Left lung (tissue), 14 donors: ENCODE data around the gene TSPO. TPM values are rescaled to one million over a fixed set of nuclear protein-coding genes. Genes with fewer than 3 reads are reported as not detected.
"Not testable (repeated sequence)": the region's sequence is repeated elsewhere in the genome, so short reads cannot be mapped to it uniquely, and the experiment has no call there.

Experiments used
- ATAC-seq: fragments of 200-7000 bp; cut with Tn5 transposase; one replicate; pipeline ENCODE4 v1.9.1; 2020; ENCODE audit warnings: moderate library complexity
- DNase-seq, 4 donors: peaks; one replicate each; pipeline ENCODE4 v3.0.0-alpha.2; 2013 to 2020
- H3K27ac ChIP-seq, 2 donors: fragments of 200-600 bp; sonication (generic) in 1 of 2; one replicate each; pipeline versions ENCODE4 v1.5.0 to v1.8.0; 2020 to 2021
- H3K27me3 ChIP-seq, 2 donors: fragments of 200-600 bp; sonication (generic) in 1 of 2; one replicate each; pipeline versions ENCODE4 v1.5.0 to v1.8.0; 2020 to 2021
- H3K36me3 ChIP-seq, 2 donors: fragments of 200-600 bp; sonication (generic) in 1 of 2; one replicate each; pipeline versions ENCODE4 v1.5.0 to v1.8.0; 2020 to 2021
- H3K4me1 ChIP-seq, 2 donors: fragments of 200-600 bp; one replicate each; pipeline ENCODE4 v1.8.0; 2021
- H3K4me3 ChIP-seq, 2 donors: fragments of 200-600 bp; sonication (generic) in 1 of 2; one replicate each; pipeline versions ENCODE4 v1.5.0 to v1.8.0; 2020 to 2021; ENCODE audit warnings: mild to moderate bottlenecking in 1 of 2
- H3K9me3 ChIP-seq, 2 donors: fragments of 200-600 bp; sonication (generic) in 1 of 2; one replicate each; pipeline versions ENCODE4 v1.5.0 to v1.8.0; 2020 to 2021
- intact Hi-C, 2 donors: fragments of 100-400 bp; cut with DNase I; formaldehyde crosslinking; loops; one replicate each; pipeline versions ENCODE4 v1.11.2 to v1.14.2; 2022
- long read RNA-seq, 12 donors: library from polyadenylated mRNA in 2 of 12; unstranded in 2 of 12; transcript quantifications; one replicate each; pipeline ENCODE4 v2.0.0 and lab custom pipeline, GENCODE V29; 2019 to 2026
- polyA plus RNA-seq, 6 donors: library from polyadenylated mRNA; unstranded; fragments of 120-200 nt; gene quantifications; one replicate each; pipeline ENCODE4 v1.2.1, GENCODE V29; 2013; ENCODE audit not compliant: insufficient read length in 6 of 6
- total RNA-seq, 2 donors: library from RNA; stranded (reverse); fragmentation: NEBNext Ultra II Directional; extraction: Animal tissue kit (Norgen Biotek cat#: 25700); gene quantifications; one replicate each; pipeline ENCODE4 v1.2.1, GENCODE V29; 2021
- TF ChIP-seq, protein P1 (sequence below), 2 donors: fragments of 200-600 bp; sonication (generic) in 1 of 2; IDR thresholded peaks; one replicate each; pipeline versions ENCODE4 v1.5.0 to v1.8.0; 2021; ENCODE audit warnings: antibody characterized with exemption in 2 of 2
- donor health status: DM: no; HTN: yes; CAD: no.
- donor health status: DM: no; HTN: no; CAD: no.

TSPO gene
- total RNA-seq (100 to 1,000 TPM; 195 to 276 TPM), polyA plus RNA-seq (10 to 100 TPM; 29.0 to 54.6 (median 40.4) TPM)
- long read RNA-seq, donor 1, transcript TSPO-202 (4 exons, 881 nt) = major isoform, 100 of 162 reads
- long read RNA-seq, donor 1, partial matches to known transcripts = 61 of 162 reads
- long read RNA-seq, donor 1, other reads (novel, unspliced or antisense) = 0 of 162 reads
- long read RNA-seq, donor 2, transcript TSPO-202 (4 exons, 881 nt) = major isoform, 57 of 121 reads
- long read RNA-seq, donor 2, partial matches to known transcripts = 62 of 121 reads
- long read RNA-seq, donor 2, other reads (novel, unspliced or antisense) = 0 of 121 reads
- long read RNA-seq, donor 3, transcript TSPO-202 (4 exons, 881 nt) = major isoform, 36 of 50 reads
- long read RNA-seq, donor 3, partial matches to known transcripts = 12 of 50 reads
- long read RNA-seq, donor 3, other reads (novel, unspliced or antisense) = 0 of 50 reads
- long read RNA-seq, donor 4, transcript TSPO-203 (4 exons, 1,075 nt) = minor isoform, 14 of 459 reads
- long read RNA-seq, donor 4, transcript TSPO-206 (3 exons, 636 nt) = minor isoform, 15 of 459 reads
- long read RNA-seq, donor 4, transcript TSPO-202 (4 exons, 881 nt) = major isoform, 366 of 459 reads
- long read RNA-seq, donor 4, partial matches to known transcripts = 50 of 459 reads
- long read RNA-seq, donor 4, other reads (novel, unspliced or antisense) = 14 of 459 reads
- long read RNA-seq, donor 5, transcript TSPO-202 (4 exons, 881 nt) = major isoform, 85 of 168 reads
- long read RNA-seq, donor 5, partial matches to known transcripts = 80 of 168 reads
- long read RNA-seq, donor 5, other reads (novel, unspliced or antisense) = 0 of 168 reads
- long read RNA-seq, donor 6, transcript TSPO-202 (4 exons, 881 nt) = major isoform, 70 of 141 reads
- long read RNA-seq, donor 6, partial matches to known transcripts = 68 of 141 reads
- long read RNA-seq, donor 6, other reads (novel, unspliced or antisense) = 0 of 141 reads
- long read RNA-seq, donor 7, transcript TSPO-202 (4 exons, 881 nt) = major isoform, 48 of 94 reads
- long read RNA-seq, donor 7, partial matches to known transcripts = 44 of 94 reads
- long read RNA-seq, donor 7, other reads (novel, unspliced or antisense) = 0 of 94 reads
- long read RNA-seq, donor 8, transcript TSPO-202 (4 exons, 881 nt) = major isoform, 70 of 113 reads
- long read RNA-seq, donor 8, partial matches to known transcripts = 43 of 113 reads
- long read RNA-seq, donor 8, other reads (novel, unspliced or antisense) = 0 of 113 reads
- long read RNA-seq, donor 9, partial matches to known transcripts = 0 of 2 reads
- long read RNA-seq, donor 9, other reads (novel, unspliced or antisense) = 0 of 2 reads
- long read RNA-seq, donor 10, transcript TSPO-202 (4 exons, 881 nt) = major isoform, 512 of 613 reads
- long read RNA-seq, donor 10, transcript TSPO-206 (3 exons, 636 nt) = minor isoform, 11 of 613 reads
- long read RNA-seq, donor 10, transcript TSPO-203 (4 exons, 1,075 nt) = minor isoform, 16 of 613 reads
- long read RNA-seq, donor 10, partial matches to known transcripts = 53 of 613 reads
- long read RNA-seq, donor 10, other reads (novel, unspliced or antisense) = 20 of 613 reads
- long read RNA-seq, donor 11, transcript TSPO-202 (4 exons, 881 nt) = major isoform, 55 of 112 reads
- long read RNA-seq, donor 11, partial matches to known transcripts = 55 of 112 reads
- long read RNA-seq, donor 11, other reads (novel, unspliced or antisense) = 0 of 112 reads
- long read RNA-seq, donor 12, transcript TSPO-202 (4 exons, 881 nt) = major isoform, 62 of 97 reads
- long read RNA-seq, donor 12, partial matches to known transcripts = 33 of 97 reads
- long read RNA-seq, donor 12, other reads (novel, unspliced or antisense) = 0 of 97 reads

DNA sequence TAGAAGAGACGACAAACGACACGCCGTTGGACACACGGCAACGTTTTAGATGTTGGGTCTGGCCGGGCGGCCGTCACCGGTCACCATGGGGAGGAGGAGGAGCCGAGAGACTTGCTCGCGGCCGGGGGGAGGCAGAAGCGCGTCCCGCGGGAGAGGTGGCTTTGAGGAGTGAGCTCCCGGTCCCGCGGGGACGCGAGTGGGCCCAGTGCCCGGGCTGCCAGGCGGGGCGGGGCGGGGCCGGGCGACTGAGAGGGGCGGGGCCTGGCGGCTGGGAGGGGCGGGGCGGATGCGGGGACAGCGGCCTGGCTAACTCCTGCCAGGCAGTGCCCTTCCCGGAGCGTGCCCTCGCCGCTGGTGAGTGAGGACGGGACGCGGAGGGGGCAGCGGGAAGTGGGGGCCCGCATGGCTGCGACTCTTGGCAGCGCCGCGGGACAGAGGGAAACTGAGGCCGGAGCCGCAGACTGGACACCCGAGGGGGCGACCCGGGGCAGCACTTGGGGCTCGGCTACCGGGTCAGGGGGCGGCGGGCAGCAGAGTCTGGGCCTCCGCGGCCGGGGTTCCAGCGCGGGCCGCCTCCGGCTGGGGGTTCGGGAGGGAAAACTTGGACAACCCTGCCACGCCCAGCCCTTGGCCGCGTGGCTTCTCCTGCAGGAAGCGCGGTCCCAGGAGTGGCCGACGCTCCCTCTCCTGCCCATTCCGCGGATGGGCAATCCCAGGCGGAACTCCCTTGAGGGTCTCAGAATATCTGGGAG is at the start of gene TSPO:
Gene TSPO (plus strand): TSS at position 309 of the 752 bp plus-strand sequence. CDS start 7,680 bp downstream, outside the sequence.
- H3K36me3 ChIP-seq = peaks cover 0 to 14% of the 10 kb centered on the region in 2 donors
- peak within 1 kb of the TSS; percentile 64 to 97 for H3K4me3 ChIP-seq
- peak within 1 kb of the TSS; percentile 77 to 95 for H3K27ac ChIP-seq
- H3K27me3 ChIP-seq = no peaks in the 10 kb centered on the region
- H3K9me3 ChIP-seq = no peaks in the 10 kb centered on the region
- intact Hi-C loops = no loop called here
- H3K4me1 ChIP-seq = peaks cover 0 to 79% of the 10 kb centered on the region in 2 donors
- DNase-seq (peak; percentile 43 to 95 (median 70)), ATAC-seq (peak; percentile 86)
- TF ChIP-seq, protein P1, sequence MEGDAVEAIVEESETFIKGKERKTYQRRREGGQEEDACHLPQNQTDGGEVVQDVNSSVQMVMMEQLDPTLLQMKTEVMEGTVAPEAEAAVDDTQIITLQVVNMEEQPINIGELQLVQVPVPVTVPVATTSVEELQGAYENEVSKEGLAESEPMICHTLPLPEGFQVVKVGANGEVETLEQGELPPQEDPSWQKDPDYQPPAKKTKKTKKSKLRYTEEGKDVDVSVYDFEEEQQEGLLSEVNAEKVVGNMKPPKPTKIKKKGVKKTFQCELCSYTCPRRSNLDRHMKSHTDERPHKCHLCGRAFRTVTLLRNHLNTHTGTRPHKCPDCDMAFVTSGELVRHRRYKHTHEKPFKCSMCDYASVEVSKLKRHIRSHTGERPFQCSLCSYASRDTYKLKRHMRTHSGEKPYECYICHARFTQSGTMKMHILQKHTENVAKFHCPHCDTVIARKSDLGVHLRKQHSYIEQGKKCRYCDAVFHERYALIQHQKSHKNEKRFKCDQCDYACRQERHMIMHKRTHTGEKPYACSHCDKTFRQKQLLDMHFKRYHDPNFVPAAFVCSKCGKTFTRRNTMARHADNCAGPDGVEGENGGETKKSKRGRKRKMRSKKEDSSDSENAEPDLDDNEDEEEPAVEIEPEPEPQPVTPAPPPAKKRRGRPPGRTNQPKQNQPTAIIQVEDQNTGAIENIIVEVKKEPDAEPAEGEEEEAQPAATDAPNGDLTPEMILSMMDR (IDR thresholded peaks at IDR 0.05) = no peak

DNA sequence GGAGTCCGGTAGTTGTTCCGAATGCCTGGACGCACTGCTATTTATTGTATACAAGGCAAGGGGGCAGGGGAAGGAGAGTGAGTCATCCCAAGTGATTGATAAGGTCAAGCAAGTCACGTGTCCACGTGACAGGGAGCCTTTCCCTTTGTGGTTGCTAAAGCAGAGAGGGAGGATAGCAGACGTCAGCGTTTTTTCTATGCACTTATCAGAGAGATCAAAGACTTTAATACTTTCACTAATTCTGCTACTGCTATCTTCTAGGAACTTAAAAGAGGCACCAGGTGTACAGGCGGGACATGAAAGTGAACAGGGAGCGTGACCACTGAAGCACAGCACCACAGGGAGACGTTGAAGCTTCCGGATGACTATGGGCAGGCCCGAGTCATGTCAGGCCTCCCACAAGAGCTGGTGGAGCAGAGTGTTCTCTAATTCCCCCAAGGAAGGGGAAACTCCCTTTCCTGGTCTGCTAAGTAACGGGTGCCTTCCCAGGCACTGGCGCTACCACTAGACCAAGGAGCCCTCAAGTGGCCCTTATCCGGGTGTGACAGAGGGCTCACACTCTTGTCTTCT is 47.2 kb upstream of the TSPO start:
- DNase-seq, H3K36me3 ChIP-seq, H3K9me3 ChIP-seq, H3K27me3 ChIP-seq, H3K4me3 ChIP-seq, intact Hi-C loops, H3K27ac ChIP-seq: not testable (repeated sequence)
- H3K4me1 ChIP-seq = peaks cover 0 to 18% of the 10 kb centered on the region in 2 donors
- peak; percentile 66 for ATAC-seq

DNA sequence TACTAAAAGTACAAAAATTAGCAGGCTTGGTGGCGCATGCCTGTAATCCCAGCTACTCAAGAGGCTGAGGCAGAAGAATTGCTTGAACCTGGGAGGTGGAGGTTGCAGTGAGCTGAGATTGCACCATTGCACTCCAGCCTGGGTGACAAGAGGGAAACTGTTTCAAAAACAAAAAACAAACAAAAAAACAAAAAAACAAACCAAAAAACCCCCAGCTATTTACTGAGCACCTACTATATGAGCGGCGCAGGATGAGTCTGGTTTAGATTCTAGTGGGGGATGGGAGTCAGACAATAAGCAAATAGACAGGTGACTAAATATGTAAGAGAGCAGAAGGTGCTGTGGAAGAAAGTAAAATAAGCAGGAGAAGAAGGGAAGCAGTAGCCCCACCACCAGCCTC is 46.4 kb upstream of the TSPO start:
- H3K36me3 ChIP-seq, ATAC-seq, intact Hi-C loops, H3K9me3 ChIP-seq, DNase-seq, H3K4me3 ChIP-seq, H3K27ac ChIP-seq: not testable (repeated sequence)
- Histone ChIP-seq H3K27me3 (peaks cover 5 to 11% of the 10 kb centered on the region in 2 donors), H3K4me1 (peaks cover 0 to 17% of the 10 kb centered on the region in 2 donors)

DNA sequence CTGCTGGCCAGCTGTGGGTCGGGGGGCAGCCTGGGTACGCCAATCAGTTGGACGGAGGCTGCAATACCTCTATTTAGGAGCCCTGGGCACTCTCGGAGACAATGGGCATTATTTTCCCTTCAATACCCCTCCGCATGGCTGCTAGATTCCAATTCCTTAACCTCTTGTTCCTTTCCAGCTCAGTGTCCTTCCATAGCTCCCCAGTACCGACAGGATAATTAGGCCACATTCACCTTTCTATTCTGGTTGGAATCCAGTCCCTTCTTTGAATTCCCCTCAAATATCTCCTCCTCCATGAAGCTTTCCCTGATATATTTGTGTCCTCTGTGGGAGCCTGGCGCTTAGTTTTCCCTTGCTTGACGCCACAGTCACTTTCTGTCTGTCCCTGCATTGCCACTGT is 45.1 kb upstream of the TSPO start:
- no peak for ATAC-seq
- Histone ChIP-seq H3K9me3 (no peaks in the 10 kb centered on the region), H3K27me3 (peaks cover 18 to 24% of the 10 kb centered on the region in 2 donors), H3K4me1 (peaks cover 7 to 24% of the 10 kb centered on the region in 2 donors), H3K27ac (no peak overlapping the region), H3K36me3 (no peaks in the 10 kb centered on the region), H3K4me3 (no peak overlapping the region)
- TF ChIP-seq, protein P1 (IDR thresholded peaks at IDR 0.05) = no peak
- DNase-seq = no peak
- intact Hi-C loops = no loop called here

DNA sequence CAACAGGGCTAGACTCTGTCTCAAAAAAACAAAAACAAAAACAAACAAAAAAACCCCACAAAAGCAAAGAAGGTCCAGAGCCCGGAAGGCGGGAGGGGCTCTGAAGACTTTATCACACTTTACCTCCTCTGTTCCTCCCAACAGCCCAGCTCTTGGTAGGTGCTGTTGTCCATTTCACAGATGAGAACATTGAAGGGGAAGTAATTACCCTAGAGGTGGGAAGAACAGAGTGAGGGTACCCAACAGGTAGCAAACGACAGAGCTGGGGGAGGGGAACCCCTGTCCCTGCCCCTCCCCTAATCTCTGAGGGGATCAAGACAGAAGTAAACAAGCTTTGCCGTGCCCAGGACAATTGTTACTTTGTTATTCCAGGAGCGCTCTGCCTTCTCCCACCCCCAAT is 41.8 kb upstream of the TSPO start:
- intact Hi-C loops = no loop called here
- Histone ChIP-seq H3K9me3 (no peaks in the 10 kb centered on the region), H3K4me3 (no peak overlapping the region), H3K36me3 (no peaks in the 10 kb centered on the region), H3K27me3 (peaks cover 22 to 40% of the 10 kb centered on the region in 2 donors), H3K4me1 (peaks cover 8 to 24% of the 10 kb centered on the region in 2 donors), H3K27ac (no peak overlapping the region)
- DNase-seq = no peak
- TF ChIP-seq, protein P1 (IDR thresholded peaks at IDR 0.05) = no peak
- ATAC-seq = no peak
